IMR-90 (cell line): Measurements from ENCODE around the gene S100B. TPM values are rescaled to one million over a fixed set of nuclear protein-coding genes. Genes with fewer than 3 reads are reported as not detected.
A peak's percentile ranks its signal among the peaks of the same experiment; 100 is the strongest.

Experiments
- ATAC-seq: fragments of 200-7000 bp; cut with Tn5 transposase; 2 replicates; pipeline ENCODE4 v1.9.1; 2020; ENCODE audit warnings: low read depth, mild to moderate bottlenecking, moderate library complexity
- BruUV-seq: library from RNA; stranded (reverse); fragments of 400-500 nt; replicated peaks from 2 replicates; lab custom pipeline; 2021; lab: Mats Ljungman, UMichigan
- CTCF ChIA-PET: fragments of 300-600 bp; formaldehyde crosslinking; extraction: SDS; loops from one replicate; lab custom pipeline; 2021; ENCODE audit warnings: antibody characterized with exemption; lab: Yijun Ruan, JAX
- POLR2A ChIA-PET: fragments of 300-600 bp; sonication (Branson Sonifier 250); formaldehyde crosslinking; loops from one replicate; lab custom pipeline; 2022; ENCODE audit warnings: antibody characterized with exemption; ENCODE audit not compliant: unreplicated experiment; lab: Charles Lee
- DNase-seq: peaks from one replicate; pipeline ENCODE4 v3.0.0; 2013
- H2AFZ ChIP-seq: replicated peaks from 2 replicates; pipeline ENCODE3; 2013; ENCODE audit warnings: low read length, mild to moderate bottlenecking; ENCODE audit not compliant: poor library complexity
- H2AK5ac ChIP-seq: 2 replicates; pipeline ENCODE4 v1.6.1; 2013; ENCODE audit warnings: low read depth, low read length, inconsistent platforms
- H2AK9ac ChIP-seq: replicated peaks from 2 replicates; pipeline ENCODE3; 2013; ENCODE audit warnings: mild to moderate bottlenecking, low read depth, low read length, moderate library complexity; ENCODE audit not compliant: poor library complexity
- H2BK120ac ChIP-seq: 2 replicates; pipeline ENCODE4 v1.6.1; 2013; ENCODE audit warnings: low read depth, low read length, inconsistent platforms
- H2BK15ac ChIP-seq: 3 replicates; pipeline ENCODE4 v1.6.1; 2013; ENCODE audit warnings: low read depth, low read length, inconsistent platforms
- H2BK20ac ChIP-seq: 2 replicates; pipeline ENCODE4 v1.6.1; 2013; ENCODE audit warnings: low read depth, mild to moderate bottlenecking, inconsistent platforms, low read length, moderate library complexity
- H2BK5ac ChIP-seq: 2 replicates; pipeline ENCODE4 v1.6.1; 2013; ENCODE audit warnings: mild to moderate bottlenecking, low read depth, low read length, inconsistent platforms; ENCODE audit not compliant: poor library complexity, severe bottlenecking
- H3K14ac ChIP-seq: replicated peaks from 2 replicates; pipeline ENCODE4 v1.6.1; 2013; ENCODE audit warnings: low read depth, low read length, inconsistent platforms
- H3K18ac ChIP-seq: 2 replicates; pipeline ENCODE4 v1.6.1; 2013; ENCODE audit warnings: low read depth, low read length, control low read depth
- H3K23ac ChIP-seq: 2 replicates; pipeline ENCODE4 v1.6.1; 2013; ENCODE audit warnings: low read depth, low read length, inconsistent platforms
- H3K27ac ChIP-seq: 2 replicates; pipeline ENCODE4 v1.5.1; 2013; ENCODE audit warnings: mild to moderate bottlenecking, control low read depth, low read length; ENCODE audit not compliant: insufficient read depth
- H3K27me3 ChIP-seq: 2 replicates; pipeline ENCODE4 v1.6.1; 2013; ENCODE audit warnings: low read length; ENCODE audit not compliant: control insufficient read depth, insufficient read depth
- H3K36me3 ChIP-seq: 2 replicates; pipeline ENCODE4 v1.6.1; 2013; ENCODE audit warnings: low read length, mixed read lengths; ENCODE audit not compliant: control insufficient read depth, insufficient read depth
- H3K4ac ChIP-seq: 2 replicates; pipeline ENCODE4 v1.6.1; 2013; ENCODE audit warnings: low read depth, low read length, inconsistent platforms
- H3K4me1 ChIP-seq: 2 replicates; pipeline ENCODE4 v1.6.1; 2013; ENCODE audit warnings: low read length, mixed read lengths; ENCODE audit not compliant: control insufficient read depth, insufficient read depth
- H3K4me2 ChIP-seq: 2 replicates; pipeline ENCODE4 v1.6.1; 2013; ENCODE audit warnings: low read depth, mild to moderate bottlenecking, control low read depth, low read length, moderate library complexity
- H3K4me3 ChIP-seq: 2 replicates; pipeline ENCODE4 v1.5.1; 2013; ENCODE audit warnings: low read depth, mild to moderate bottlenecking, control low read depth, low read length, moderate library complexity; ENCODE audit not compliant: insufficient read depth
- H3K56ac ChIP-seq: 2 replicates; pipeline ENCODE4 v1.6.1; 2013; ENCODE audit warnings: low read length, inconsistent platforms; ENCODE audit not compliant: insufficient read depth; ENCODE audit errors: extremely low read depth
- H3K79me1 ChIP-seq, 2 experiments: 2 replicates each; pipeline ENCODE4 v1.6.1; 2013; ENCODE audit warnings: low read length in 2 of 2, inconsistent platforms in 1 of 2, low read depth in 1 of 2
- H3K9ac ChIP-seq: 2 replicates; pipeline ENCODE4 v1.6.1; 2013; ENCODE audit warnings: low read depth, low read length, control low read depth
- H3K9me1 ChIP-seq: 2 replicates; pipeline ENCODE4 v1.6.1; 2013; ENCODE audit warnings: low read length, inconsistent platforms; ENCODE audit not compliant: insufficient read depth
- H3K9me3 ChIP-seq: 2 replicates; pipeline ENCODE4 v1.6.1; 2013; ENCODE audit warnings: low read length; ENCODE audit not compliant: control insufficient read depth, insufficient read depth
- H4K20me1 ChIP-seq: 2 replicates; pipeline ENCODE4 v1.6.1; 2013; ENCODE audit warnings: low read length, inconsistent platforms; ENCODE audit not compliant: insufficient read depth
- H4K5ac ChIP-seq: 2 replicates; pipeline ENCODE4 v1.6.1; 2013; ENCODE audit warnings: mild to moderate bottlenecking, low read depth, low read length, control low read depth
- H4K8ac ChIP-seq, 2 experiments: 2 replicates each; pipeline ENCODE4 v1.6.1; 2013; ENCODE audit warnings: low read depth in 2 of 2, low read length in 2 of 2, control low read depth in 1 of 2, inconsistent platforms in 1 of 2
- H4K91ac ChIP-seq: 2 replicates; pipeline ENCODE4 v1.6.1; 2013; ENCODE audit warnings: low read depth, low read length, inconsistent platforms; ENCODE audit not compliant: insufficient read depth
- CEBPB ChIP-seq: IDR thresholded peaks from 2 replicates; pipeline ENCODE4 v1.6.1; 2012; ENCODE audit warnings: low read depth, low read length, improper control_type of control experiment
- MAFK ChIP-seq: IDR thresholded peaks from 2 replicates; pipeline ENCODE4 v1.6.1; 2012; ENCODE audit warnings: low read depth, low read length, improper control_type of control experiment
- MXI1 ChIP-seq: IDR thresholded peaks from 2 replicates; pipeline ENCODE4 v1.6.1; 2012; ENCODE audit warnings: low read depth, mild to moderate bottlenecking, low read length, moderate library complexity, borderline replicate concordance
- POLR2A ChIP-seq: IDR thresholded peaks from 2 replicates; pipeline ENCODE4 v1.6.1; 2012; ENCODE audit warnings: mild to moderate bottlenecking, low read depth, low read length
- RFX5 ChIP-seq: IDR thresholded peaks from 2 replicates; pipeline ENCODE4 v1.8.0; 2012; ENCODE audit warnings: low read depth, mild to moderate bottlenecking, low read length, moderate library complexity
- WGBS, 2 experiments: methylation state at CpG; one replicate each; pipeline versions ENCODE4 v1.1.5 to v1.1.7; 2013; ENCODE audit warnings: missing lambda C conversion rate in 2 of 2; ENCODE audit not compliant: insufficient read length in 1 of 2; ENCODE audit errors: extremely low coverage in 2 of 2; 5-methylcytosine and 5-hydroxymethylcytosine counted together
- dilution Hi-C: fragments of 300-500 bp; cut with HindIII; formaldehyde crosslinking; loops from one replicate; pipeline ENCODE4 v1.14.3; 2018; ENCODE audit warnings: low sequenced_read_pairs; ENCODE audit not compliant: unreplicated experiment
- in situ Hi-C: fragments of 300-500 bp; cut with MboI; formaldehyde crosslinking; loops from 3 replicates; pipeline ENCODE4 v1.14.3; 2019; ENCODE audit warnings: low sequenced_read_pairs, inconsistent platforms, mixed read lengths
- intact Hi-C: fragments of 100-400 bp; cut with micrococcal nuclease; formaldehyde crosslinking; loops from 2 replicates; pipeline ENCODE4 v1.10.0; 2022
- polyA plus RNA-seq, 3 experiments: library from polyadenylated mRNA; depleted of rRNA; stranded (reverse); fragments of >200 nt; gene quantifications; 2 replicates each; pipeline ENCODE4 v1.2.3, GENCODE V29; 2012; ENCODE audit warnings: low replicate concordance in 1 of 3
- total RNA-seq: library from RNA; depleted of rRNA; stranded (reverse); fragments of >200 nt; gene quantifications from 2 replicates; pipeline ENCODE4 v1.2.3, GENCODE V29; 2012
- TF ChIP-seq, protein P1 (sequence below): conservative IDR thresholded peaks from 2 replicates; pipeline ENCODE4 v1.5.1; 2012; ENCODE audit warnings: mild to moderate bottlenecking, low read depth, low read length, improper control_type of control experiment

S100B gene
- total and polyA plus RNA-seq, 2 of the 4 experiments (the other 2 are of a cell fraction) = 0.18 to 0.26 TPM

DNA sequence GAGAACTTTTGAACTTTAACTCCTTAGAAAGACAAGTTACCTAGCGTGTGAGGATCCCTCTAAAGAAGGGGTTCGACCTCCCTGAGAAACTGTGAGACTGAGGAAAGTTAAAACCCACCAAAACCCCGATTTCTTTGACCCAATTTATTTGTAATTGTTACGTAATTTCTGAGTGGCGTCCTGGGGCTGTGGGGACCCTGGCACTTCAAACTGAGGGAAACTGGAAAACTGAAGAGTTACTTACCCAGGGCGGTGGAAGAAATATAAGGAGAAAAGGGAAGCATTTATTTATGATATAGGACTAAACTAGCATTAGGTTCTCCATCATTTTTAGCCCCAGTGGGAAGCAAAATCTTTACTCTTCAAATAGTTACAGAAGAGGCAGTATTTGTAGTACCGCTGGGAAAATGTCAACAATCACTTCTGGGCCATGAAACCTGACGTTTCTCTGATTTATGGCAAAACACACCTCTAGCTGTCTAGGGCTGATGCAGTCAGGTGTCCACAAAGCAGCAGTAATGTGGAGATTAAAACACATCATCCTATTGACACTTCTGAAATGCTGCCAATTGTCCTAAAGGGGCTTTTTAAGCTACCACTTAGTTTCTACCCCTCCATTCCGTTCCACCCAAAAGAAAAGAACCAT, 430 bp downstream of the S100B start:
- Histone ChIP-seq H3K4me1 (no peaks in the 10 kb centered on the region; the same call in 1 of the 2 replicates), H4K20me1 (no peaks in the 10 kb centered on the region), H4K5ac (no peak overlapping the region), H2AFZ (no peak overlapping the region), H2BK5ac (no peak overlapping the region), H3K4ac (no peak overlapping the region), H3K14ac (no peak overlapping the region), H4K91ac (no peak overlapping the region), H3K9me1 (peaks cover 3% of the 10 kb centered on the region; the same call in 1 of the 2 replicates), H2BK15ac (no peak overlapping the region), H3K56ac (no peak overlapping the region), H2AK9ac (no peak overlapping the region), H3K79me1 (no peaks in the 10 kb centered on the region), H2AK5ac (no peak overlapping the region), H3K4me3 (no peak overlapping the region), H3K36me3 (no peaks in the 10 kb centered on the region), H3K9ac (no peak overlapping the region), H2BK120ac (no peak overlapping the region), H3K4me2 (no peak overlapping the region), H3K18ac (no peak overlapping the region), H3K27me3 (peaks cover 30% of the 10 kb centered on the region), H3K27ac (no peak overlapping the region), H4K8ac (no peak overlapping the region), H2BK20ac (no peak overlapping the region), H3K23ac (no peak overlapping the region), H3K9me3 (no peaks in the 10 kb centered on the region)
- dilution Hi-C loops (no loop called here), in situ Hi-C loops (no loop called here), intact Hi-C loops (no loop called here)
- ChIA-PET CTCF (no interaction called here), POLR2A (no interaction called here)
- no TSS peak for BruUV-seq
- 50% methylated on average over 1 of the region's 9 CpGs; no CpG with 5 or more reads in 1 of the 2 experiments for WGBS, 2 experiments
- TF ChIP-seq, protein P1, sequence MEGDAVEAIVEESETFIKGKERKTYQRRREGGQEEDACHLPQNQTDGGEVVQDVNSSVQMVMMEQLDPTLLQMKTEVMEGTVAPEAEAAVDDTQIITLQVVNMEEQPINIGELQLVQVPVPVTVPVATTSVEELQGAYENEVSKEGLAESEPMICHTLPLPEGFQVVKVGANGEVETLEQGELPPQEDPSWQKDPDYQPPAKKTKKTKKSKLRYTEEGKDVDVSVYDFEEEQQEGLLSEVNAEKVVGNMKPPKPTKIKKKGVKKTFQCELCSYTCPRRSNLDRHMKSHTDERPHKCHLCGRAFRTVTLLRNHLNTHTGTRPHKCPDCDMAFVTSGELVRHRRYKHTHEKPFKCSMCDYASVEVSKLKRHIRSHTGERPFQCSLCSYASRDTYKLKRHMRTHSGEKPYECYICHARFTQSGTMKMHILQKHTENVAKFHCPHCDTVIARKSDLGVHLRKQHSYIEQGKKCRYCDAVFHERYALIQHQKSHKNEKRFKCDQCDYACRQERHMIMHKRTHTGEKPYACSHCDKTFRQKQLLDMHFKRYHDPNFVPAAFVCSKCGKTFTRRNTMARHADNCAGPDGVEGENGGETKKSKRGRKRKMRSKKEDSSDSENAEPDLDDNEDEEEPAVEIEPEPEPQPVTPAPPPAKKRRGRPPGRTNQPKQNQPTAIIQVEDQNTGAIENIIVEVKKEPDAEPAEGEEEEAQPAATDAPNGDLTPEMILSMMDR = no peak
- TF ChIP-seq RFX5 = no peak
- peak; percentile 43 for TF ChIP-seq CEBPB
- TF ChIP-seq POLR2A = no peak
- no peak for TF ChIP-seq MXI1
- TF ChIP-seq MAFK = no peak
- ATAC-seq = no peak
- DNase-seq = no peak
